ENCODE results near the gene RHEB.

GRCh38 chr7:151539088-151539671, 19.5 kb upstream of the RHEB start:
- TF ChIP-seq, protein P1, sequence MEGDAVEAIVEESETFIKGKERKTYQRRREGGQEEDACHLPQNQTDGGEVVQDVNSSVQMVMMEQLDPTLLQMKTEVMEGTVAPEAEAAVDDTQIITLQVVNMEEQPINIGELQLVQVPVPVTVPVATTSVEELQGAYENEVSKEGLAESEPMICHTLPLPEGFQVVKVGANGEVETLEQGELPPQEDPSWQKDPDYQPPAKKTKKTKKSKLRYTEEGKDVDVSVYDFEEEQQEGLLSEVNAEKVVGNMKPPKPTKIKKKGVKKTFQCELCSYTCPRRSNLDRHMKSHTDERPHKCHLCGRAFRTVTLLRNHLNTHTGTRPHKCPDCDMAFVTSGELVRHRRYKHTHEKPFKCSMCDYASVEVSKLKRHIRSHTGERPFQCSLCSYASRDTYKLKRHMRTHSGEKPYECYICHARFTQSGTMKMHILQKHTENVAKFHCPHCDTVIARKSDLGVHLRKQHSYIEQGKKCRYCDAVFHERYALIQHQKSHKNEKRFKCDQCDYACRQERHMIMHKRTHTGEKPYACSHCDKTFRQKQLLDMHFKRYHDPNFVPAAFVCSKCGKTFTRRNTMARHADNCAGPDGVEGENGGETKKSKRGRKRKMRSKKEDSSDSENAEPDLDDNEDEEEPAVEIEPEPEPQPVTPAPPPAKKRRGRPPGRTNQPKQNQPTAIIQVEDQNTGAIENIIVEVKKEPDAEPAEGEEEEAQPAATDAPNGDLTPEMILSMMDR (IDR thresholded peaks at IDR 0.05): no peak
- TF ChIP-seq EZH2 (IDR thresholded peaks at IDR 0.05; ENCODE audit: borderline replicate concordance, insufficient read depth, low read depth, low read length, poor library complexity, severe bottlenecking): no peak
